Effector memory CD8-positive, alpha-beta T cell (primary cell): ENCODE results near the gene SPOCK2.
A peak's percentile ranks its signal among the peaks of the same experiment; 100 is the strongest.
"Not testable (repeated sequence)": the region's sequence is repeated elsewhere in the genome, so short reads cannot be mapped to it uniquely, and the experiment has no call there.

Source experiments
- ATAC-seq: fragments of 150-1000 bp; cut with Tn5 transposase; replicated peaks from 2 replicates; pipeline ENCODE4 v1.10.0; 2021; ENCODE audit warnings: mild to moderate bottlenecking, moderate library complexity
- DNase-seq, 3 experiments: peaks; one replicate each; pipeline ENCODE4 v3.0.0; 2021
- H3K27ac Mint-ChIP-seq, 2 donors: one replicate each; pipeline ENCODE4 v1.8.0; 2022; ENCODE audit warnings: mild to moderate bottlenecking in 2 of 2, mixed read lengths in 2 of 2, moderate library complexity in 2 of 2
- H3K27me3 Mint-ChIP-seq, 2 donors: one replicate each; pipeline ENCODE4 v1.8.0; 2022; ENCODE audit warnings: mixed read lengths in 2 of 2
- H3K36me3 Mint-ChIP-seq: one replicate; pipeline ENCODE4 v1.8.0; 2022; ENCODE audit warnings: mild to moderate bottlenecking, moderate library complexity, mixed read lengths; ENCODE audit not compliant: insufficient read depth
- H3K4me1 Mint-ChIP-seq, 2 donors: one replicate each; pipeline ENCODE4 v1.8.0; 2022; ENCODE audit warnings: low read depth in 2 of 2, mixed read lengths in 2 of 2
- H3K4me3 Mint-ChIP-seq, 2 donors: one replicate each; pipeline ENCODE4 v1.8.0; 2022; ENCODE audit warnings: mild to moderate bottlenecking in 2 of 2, mixed read lengths in 2 of 2, moderate library complexity in 2 of 2
- H3K9me3 Mint-ChIP-seq, 2 donors: one replicate each; pipeline ENCODE4 v1.8.0; 2022; ENCODE audit warnings: mixed read lengths in 2 of 2
- total RNA-seq, 9 experiments: gene quantifications; one replicate each; lab custom pipeline; 2026; lab: John Stamatoyannopoulos, UW

Gene SPOCK2
- total RNA-seq, result 150 to 1,607 (median 1,003) reads per million in 9 experiments

GRCh38 chr10:72087969-72088888 is at the start of gene SPOCK2:
TSS of gene SPOCK2 (minus strand) at chr10:72088551. CDS start at chr10:72088328, 223 bp downstream.
- H3K27me3 Mint-ChIP-seq, result no peaks in the 10 kb centered on the region
- peak; percentile 73 to 76 (median 74) for DNase-seq
- H3K4me3 Mint-ChIP-seq, result peak within 1 kb of the TSS; percentile 94 to 97
- ATAC-seq, result peak; percentile 55
- peaks cover 57% of the 10 kb centered on the region for H3K36me3 Mint-ChIP-seq
- H3K9me3 Mint-ChIP-seq, result no peaks in the 10 kb centered on the region
- peaks cover 47 to 48% of the 10 kb centered on the region in 2 donors for H3K4me1 Mint-ChIP-seq
- peak within 1 kb of the TSS; percentile 99 for H3K27ac Mint-ChIP-seq

- no peaks in the 10 kb centered on the region for H3K27me3 Mint-ChIP-seq
- no peaks in the 10 kb centered on the region for H3K36me3 Mint-ChIP-seq
- no peak for DNase-seq
- no peak overlapping the region for H3K27ac Mint-ChIP-seq
- H3K9me3 Mint-ChIP-seq, result no peaks in the 10 kb centered on the region
- ATAC-seq, result no peak
- H3K4me3 Mint-ChIP-seq, result no peak overlapping the region
- H3K4me1 Mint-ChIP-seq, result peaks cover 18 to 19% of the 10 kb centered on the region in 2 donors
Observed at GRCh38 chr10:72137583-72137982, 49.2 kb upstream of the SPOCK2 start.

GRCh38 chr10:72136225-72136624 is 47.9 kb upstream of the SPOCK2 start:
- H3K27me3 Mint-ChIP-seq, H3K4me3 Mint-ChIP-seq, DNase-seq, H3K36me3 Mint-ChIP-seq, H3K9me3 Mint-ChIP-seq, ATAC-seq, H3K27ac Mint-ChIP-seq: not testable (repeated sequence)
- peaks cover 18% of the 10 kb centered on the region in 2 donors for H3K4me1 Mint-ChIP-seq

GRCh38 chr10:72134785-72135767 is 46.7 kb upstream of the SPOCK2 start:
- ATAC-seq, result no peak
- Mint-ChIP-seq H3K4me1 (peaks cover 15 to 16% of the 10 kb centered on the region in 2 donors), H3K36me3 (peaks cover 7% of the 10 kb centered on the region), H3K4me3 (no peak overlapping the region), H3K27me3 (no peaks in the 10 kb centered on the region), H3K9me3 (no peaks in the 10 kb centered on the region), H3K27ac (peak overlapping the region in 1 of 2 donors; percentile 18)
- no peak for DNase-seq

GRCh38 chr10:72133517-72133916 is 45.2 kb upstream of the SPOCK2 start:
- ATAC-seq (no peak), DNase-seq (no peak)
- Mint-ChIP-seq H3K36me3 (peaks cover 13% of the 10 kb centered on the region), H3K9me3 (no peaks in the 10 kb centered on the region), H3K4me3 (no peak overlapping the region), H3K27ac (peak overlapping the region in 1 of 2 donors; percentile 14), H3K4me1 (peaks cover 13 to 14% of the 10 kb centered on the region in 2 donors), H3K27me3 (no peaks in the 10 kb centered on the region)

- peaks cover 13 to 14% of the 10 kb centered on the region in 2 donors for H3K4me1 Mint-ChIP-seq
- H3K27ac Mint-ChIP-seq, result peak overlapping the region in 1 of 2 donors; percentile 14
- ATAC-seq (no peak), DNase-seq (no peak)
- H3K4me3 Mint-ChIP-seq, result no peak overlapping the region
- peaks cover 16% of the 10 kb centered on the region for H3K36me3 Mint-ChIP-seq
- H3K9me3 Mint-ChIP-seq, result no peaks in the 10 kb centered on the region
- no peaks in the 10 kb centered on the region for H3K27me3 Mint-ChIP-seq
Observed at GRCh38 chr10:72132854-72133253, 44.5 kb upstream of the SPOCK2 start.

- DNase-seq (no peak), ATAC-seq (no peak)
- H3K9me3 Mint-ChIP-seq, result no peaks in the 10 kb centered on the region
- no peak overlapping the region for H3K27ac Mint-ChIP-seq
- H3K36me3 Mint-ChIP-seq, result peaks cover 20% of the 10 kb centered on the region
- H3K4me3 Mint-ChIP-seq, result no peak overlapping the region
- H3K4me1 Mint-ChIP-seq, result no peaks in the 10 kb centered on the region
- no peaks in the 10 kb centered on the region for H3K27me3 Mint-ChIP-seq
Observed at GRCh38 chr10:72127571-72127970, 39.2 kb upstream of the SPOCK2 start.

GRCh38 chr10:72126872-72127232 is 38.5 kb upstream of the SPOCK2 start:
- H3K27me3 Mint-ChIP-seq, result no peaks in the 10 kb centered on the region
- ATAC-seq (no peak), DNase-seq (no peak)
- no peak overlapping the region for H3K4me3 Mint-ChIP-seq
- peak overlapping the region in 1 of 2 donors; percentile 5 for H3K27ac Mint-ChIP-seq
- peaks cover 16% of the 10 kb centered on the region for H3K36me3 Mint-ChIP-seq
- no peaks in the 10 kb centered on the region for H3K9me3 Mint-ChIP-seq
- H3K4me1 Mint-ChIP-seq, result peaks cover 0 to 2% of the 10 kb centered on the region in 2 donors

- H3K4me1 Mint-ChIP-seq, result peaks cover 0 to 2% of the 10 kb centered on the region in 2 donors
- no peaks in the 10 kb centered on the region for H3K9me3 Mint-ChIP-seq
- H3K27ac Mint-ChIP-seq, result peak overlapping the region in 1 of 2 donors; percentile 5
- DNase-seq, result no peak
- peaks cover 12% of the 10 kb centered on the region for H3K36me3 Mint-ChIP-seq
- no peak for ATAC-seq
- no peaks in the 10 kb centered on the region for H3K27me3 Mint-ChIP-seq
- H3K4me3 Mint-ChIP-seq, result no peak overlapping the region
Observed at GRCh38 chr10:72126184-72126871, 38.0 kb upstream of the SPOCK2 start.

GRCh38 chr10:72124989-72125388 is 36.6 kb upstream of the SPOCK2 start:
- Mint-ChIP-seq H3K9me3 (no peaks in the 10 kb centered on the region), H3K4me3 (no peak overlapping the region), H3K36me3 (peaks cover 15% of the 10 kb centered on the region), H3K27ac (peak overlapping the region in 1 of 2 donors; percentile 79), H3K27me3 (no peaks in the 10 kb centered on the region), H3K4me1 (peaks cover 0 to 2% of the 10 kb centered on the region in 2 donors)
- no peak for DNase-seq
- ATAC-seq, result no peak

GRCh38 chr10:72124381-72124780 is 36.0 kb upstream of the SPOCK2 start:
- Mint-ChIP-seq H3K27ac (no peak overlapping the region), H3K4me1 (peaks cover 2% of the 10 kb centered on the region in 2 donors), H3K36me3 (peaks cover 14% of the 10 kb centered on the region), H3K27me3 (no peaks in the 10 kb centered on the region), H3K9me3 (no peaks in the 10 kb centered on the region), H3K4me3 (no peak overlapping the region)
- ATAC-seq (no peak), DNase-seq (no peak)

- no peak overlapping the region for H3K27ac Mint-ChIP-seq
- peaks cover 2 to 3% of the 10 kb centered on the region in 2 donors for H3K4me1 Mint-ChIP-seq
- no peaks in the 10 kb centered on the region for H3K27me3 Mint-ChIP-seq
- H3K36me3 Mint-ChIP-seq, result peaks cover 12% of the 10 kb centered on the region
- H3K4me3 Mint-ChIP-seq, result no peak overlapping the region
- DNase-seq (no peak), ATAC-seq (no peak)
- no peaks in the 10 kb centered on the region for H3K9me3 Mint-ChIP-seq
Observed at GRCh38 chr10:72123616-72124015, 35.3 kb upstream of the SPOCK2 start.

- Mint-ChIP-seq H3K27ac (peak overlapping the region in 1 of 2 donors; percentile 46), H3K4me1 (peaks cover 2 to 3% of the 10 kb centered on the region in 2 donors), H3K9me3 (no peaks in the 10 kb centered on the region), H3K4me3 (no peak overlapping the region), H3K27me3 (no peaks in the 10 kb centered on the region), H3K36me3 (peaks cover 5% of the 10 kb centered on the region)
- DNase-seq, result no peak
- no peak for ATAC-seq
Observed at GRCh38 chr10:72122221-72122620, 33.9 kb upstream of the SPOCK2 start.
